Liver (tissue), 9 donors: ENCODE measurements around the gene CLEC1A. TPM values are rescaled to one million over a fixed set of nuclear protein-coding genes. Genes with fewer than 3 reads are reported as not detected.

ENCODE experiments used
- DNase-seq: peaks from one replicate; pipeline ENCODE4 v3.0.0-alpha.2; 2017; ENCODE audit warnings: low spot score
- H3K27ac ChIP-seq, 2 donors: one replicate each; pipeline ENCODE4 v1.7.0; 2013; ENCODE audit warnings: inconsistent platforms in 2 of 2, low read length in 2 of 2, control low read depth in 1 of 2, low read depth in 1 of 2, mild to moderate bottlenecking in 1 of 2
- H3K27me3 ChIP-seq, 4 donors: one replicate each; pipeline versions ENCODE4 v1.6.1 to v1.7.0; 2013; ENCODE audit warnings: low read length in 3 of 4, inconsistent platforms in 1 of 4, mild to moderate bottlenecking in 1 of 4, moderate library complexity in 1 of 4; ENCODE audit not compliant: control insufficient read depth in 4 of 4, insufficient read depth in 4 of 4
- H3K36me3 ChIP-seq, 4 donors: one replicate each; pipeline versions ENCODE4 v1.6.1 to v1.7.0; 2013; ENCODE audit warnings: low read length in 3 of 4, mild to moderate bottlenecking in 3 of 4, low read depth in 1 of 4, moderate library complexity in 1 of 4; ENCODE audit not compliant: control insufficient read depth in 4 of 4, insufficient read depth in 3 of 4
- H3K4me1 ChIP-seq, 4 donors: one replicate each; pipeline versions ENCODE4 v1.6.1 to v1.7.0; 2013; ENCODE audit warnings: low read length in 3 of 4, mild to moderate bottlenecking in 3 of 4, moderate library complexity in 1 of 4; ENCODE audit not compliant: control insufficient read depth in 4 of 4, insufficient read depth in 4 of 4
- H3K4me3 ChIP-seq, 3 donors: one replicate each; pipeline versions ENCODE4 v1.6.1 to v1.7.0; 2013; ENCODE audit warnings: low read length in 3 of 3, control low read depth in 1 of 3, low read depth in 1 of 3, mild to moderate bottlenecking in 1 of 3
- H3K9ac ChIP-seq, 2 donors: one replicate each; pipeline ENCODE4 v1.7.0; 2013; ENCODE audit warnings: low read length in 2 of 2, mild to moderate bottlenecking in 2 of 2, moderate library complexity in 2 of 2, control low read depth in 1 of 2, low read depth in 1 of 2
- H3K9me3 ChIP-seq, 4 donors: one replicate each; pipeline versions ENCODE4 v1.6.1 to v1.7.0; 2013; ENCODE audit warnings: low read length in 3 of 4; ENCODE audit not compliant: control insufficient read depth in 4 of 4
- CTCF ChIP-seq: fragments of 150-350 bp; IDR thresholded peaks from 2 replicates; pipeline ENCODE4 v1.5.1; 2017; ENCODE audit warnings: improper control_type of control experiment, low read depth, low read length; ENCODE audit not compliant: missing input control
- GABPA ChIP-seq, 2 donors: IDR thresholded peaks in 1 of 2; conservative IDR thresholded peaks in 1 of 2; 2 replicates each; pipeline ENCODE4 v1.6.1; 2016; ENCODE audit warnings: antibody characterized with exemption in 2 of 2, mild to moderate bottlenecking in 1 of 2, moderate library complexity in 1 of 2
- HNF4G ChIP-seq: IDR thresholded peaks from 2 replicates; pipeline ENCODE4 v1.6.1; 2016; ENCODE audit warnings: antibody characterized with exemption
- MAX ChIP-seq: IDR thresholded peaks from 2 replicates; pipeline ENCODE4 v1.6.1; 2016; ENCODE audit warnings: antibody characterized with exemption
- NR2F2 ChIP-seq: IDR thresholded peaks from 2 replicates; pipeline ENCODE4 v1.6.1; 2016; ENCODE audit warnings: antibody characterized with exemption
- RAD21 ChIP-seq, 2 donors: IDR thresholded peaks; 2 replicates each; pipeline ENCODE4 v1.6.1; 2016; ENCODE audit warnings: antibody characterized with exemption in 2 of 2, mild to moderate bottlenecking in 2 of 2
- REST ChIP-seq: IDR thresholded peaks from 2 replicates; pipeline ENCODE4 v1.6.1; 2016; ENCODE audit warnings: antibody characterized with exemption, mild to moderate bottlenecking
- TAF1 ChIP-seq: conservative IDR thresholded peaks from 2 replicates; pipeline ENCODE4 v1.6.1; 2016; ENCODE audit warnings: antibody characterized with exemption, mild to moderate bottlenecking
- YY1 ChIP-seq: IDR thresholded peaks from 2 replicates; pipeline ENCODE4 v1.6.1; 2016; ENCODE audit warnings: antibody characterized with exemption, mild to moderate bottlenecking
- ZBTB33 ChIP-seq: IDR thresholded peaks from 2 replicates; pipeline ENCODE4 v1.6.1; 2016; ENCODE audit warnings: antibody characterized with exemption
- WGBS: extraction: QIAGEN DNeasy Blood & Tissue Kit; methylation state at CpG from one replicate; pipeline ENCODE4 v1.1.7; 2013; 5-methylcytosine and 5-hydroxymethylcytosine counted together
- polyA plus RNA-seq, 2 donors: library from polyadenylated mRNA; stranded (reverse) in 1 of 2; unstranded in 1 of 2; fragments of 200-250 nt in 1 of 2; fragments of >200 nt in 1 of 2; fragmentation: Nextera tagmentation in 1 of 2; extraction: Ambion mirVana in 1 of 2; gene quantifications; one replicate each; pipeline versions ENCODE4 v1.2.1 to v1.2.3, GENCODE V29; 2013 to 2015
- total RNA-seq, 2 donors: library from RNA; depleted of rRNA; stranded (reverse); fragments of >200 nt; gene quantifications; one replicate each; pipeline ENCODE4 v1.2.3, GENCODE V29; 2014
- donor health status: healthy.
- donor health status: healthy.
- donor health status: healthy.
- donor health status: healthy.
- donor health status: healthy.

Gene CLEC1A
- total and polyA plus RNA-seq, 4 donors, result 0.09 to 2.1 (median 1.1) TPM

- H3K27ac ChIP-seq, result no peak overlapping the region
- no peaks in the 10 kb centered on the region for H3K27me3 ChIP-seq
- TF ChIP-seq MAX (no peak), NR2F2 (no peak), ZBTB33 (no peak), REST (no peak)
- DNase-seq, result no peak
- no peaks in the 10 kb centered on the region for H3K4me1 ChIP-seq
- H3K9me3 ChIP-seq, result no peaks in the 10 kb centered on the region
- H3K9ac ChIP-seq, result no peak overlapping the region
- H3K36me3 ChIP-seq, result no peaks in the 10 kb centered on the region
- no peak overlapping the region for H3K4me3 ChIP-seq
These were observed 56.6 kb downstream of the CLEC1A start for GRCh38 chr12:10042167-10042566.

- no peaks in the 10 kb centered on the region for H3K9me3 ChIP-seq
- no peak overlapping the region for H3K9ac ChIP-seq
- H3K36me3 ChIP-seq, result no peaks in the 10 kb centered on the region
- no peak for TF ChIP-seq TAF1
- TF ChIP-seq YY1, result no peak
- TF ChIP-seq ZBTB33, result no peak
- TF ChIP-seq MAX, result no peak
- peak; percentile 53 for TF ChIP-seq CTCF
- no peak for TF ChIP-seq REST
- TF ChIP-seq GABPA (IDR thresholded peaks at IDR 0.05 in 1 of 2, conservative IDR thresholded peaks at IDR 0.05 in 1 of 2), result no peak
- TF ChIP-seq HNF4G, result no peak
- peak; percentile 89 to 91 for TF ChIP-seq RAD21 (IDR thresholded peaks at IDR 0.05)
- no peaks in the 10 kb centered on the region for H3K27me3 ChIP-seq
- H3K4me3 ChIP-seq, result no peak overlapping the region
- 81% methylated on average over 1 of the region's 1 CpG for WGBS
- no peak overlapping the region for H3K27ac ChIP-seq
- DNase-seq, result no peak
- H3K4me1 ChIP-seq, result no peaks in the 10 kb centered on the region
These were observed 64.8 kb downstream of the CLEC1A start for GRCh38 chr12:10033783-10034545.
